EL (cell line): ENCODE results near the gene ENDOG.
"Not testable (repeated sequence)": the region's sequence is repeated elsewhere in the genome, so short reads cannot be mapped to it uniquely, and the experiment has no call there.

ENCODE experiments used
- DNase-seq: peaks from one replicate; pipeline ENCODE4 v3.0.0-alpha.2; 2016

The ENDOG gene

DNA sequence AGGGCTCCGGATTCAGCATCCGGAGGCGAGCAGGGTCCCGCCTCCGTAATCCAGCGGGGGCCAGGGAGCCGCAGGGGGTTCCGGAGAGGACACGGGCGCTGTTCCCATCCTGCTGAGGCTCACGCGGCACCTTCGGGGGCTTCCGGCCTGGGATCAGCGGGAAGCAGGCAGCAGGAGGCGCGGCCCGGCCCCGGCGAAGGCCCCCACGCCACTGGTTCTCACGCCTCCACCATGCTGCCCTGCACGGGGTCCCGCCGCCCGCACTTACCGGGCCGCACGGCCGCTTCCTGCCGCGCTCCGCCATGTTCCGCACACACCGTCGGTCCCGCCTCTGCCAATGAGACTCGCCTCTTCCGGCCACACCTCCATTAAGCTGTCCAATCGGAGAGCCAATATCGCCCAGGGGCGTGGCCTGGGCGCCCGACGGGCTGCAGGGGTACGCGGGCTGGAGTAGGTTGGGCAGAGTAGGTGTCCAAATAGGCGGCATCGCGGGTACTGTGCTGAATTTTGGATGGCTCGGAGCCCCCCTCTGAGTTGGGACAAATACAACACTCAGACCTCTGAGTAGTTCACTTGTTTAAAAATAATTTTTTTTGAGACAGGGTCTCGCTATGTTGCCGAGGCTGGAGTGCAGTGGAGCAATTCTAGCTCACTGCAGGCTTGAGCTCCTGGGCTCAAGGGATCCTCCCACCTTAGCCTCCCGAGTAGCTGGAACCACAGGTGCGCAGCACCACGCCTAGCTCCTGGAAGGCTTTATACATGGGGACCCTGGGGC is 11.4 kb downstream of the ENDOG start, which contains the start of gene SPOUT1:
Gene SPOUT1 (minus strand): TSS at position 318 of the 775 bp plus-strand sequence. CDS start 14 bp downstream, at position 304.
- DNase-seq, result peak; percentile 92

DNA sequence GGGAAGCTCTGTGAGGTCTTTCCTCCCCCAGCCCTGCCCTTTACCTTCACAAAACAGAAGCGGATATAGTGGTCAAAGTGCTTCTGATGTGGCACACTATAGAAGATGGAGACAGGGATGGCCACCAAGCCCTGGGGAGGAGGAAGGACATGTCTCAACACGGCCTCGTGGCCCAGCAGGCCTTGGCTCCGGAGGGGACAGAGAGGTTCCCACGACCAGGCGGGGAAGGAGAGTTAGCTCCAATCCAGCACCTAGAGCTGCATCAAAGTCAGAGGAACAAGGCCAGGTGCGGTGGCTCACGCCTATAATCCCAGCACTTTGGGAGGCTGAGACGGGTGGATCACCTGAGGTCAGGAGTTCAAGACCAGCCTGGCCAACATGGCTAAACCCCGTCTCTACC is 15.4 kb downstream of the ENDOG start:
- no peak for DNase-seq

DNA sequence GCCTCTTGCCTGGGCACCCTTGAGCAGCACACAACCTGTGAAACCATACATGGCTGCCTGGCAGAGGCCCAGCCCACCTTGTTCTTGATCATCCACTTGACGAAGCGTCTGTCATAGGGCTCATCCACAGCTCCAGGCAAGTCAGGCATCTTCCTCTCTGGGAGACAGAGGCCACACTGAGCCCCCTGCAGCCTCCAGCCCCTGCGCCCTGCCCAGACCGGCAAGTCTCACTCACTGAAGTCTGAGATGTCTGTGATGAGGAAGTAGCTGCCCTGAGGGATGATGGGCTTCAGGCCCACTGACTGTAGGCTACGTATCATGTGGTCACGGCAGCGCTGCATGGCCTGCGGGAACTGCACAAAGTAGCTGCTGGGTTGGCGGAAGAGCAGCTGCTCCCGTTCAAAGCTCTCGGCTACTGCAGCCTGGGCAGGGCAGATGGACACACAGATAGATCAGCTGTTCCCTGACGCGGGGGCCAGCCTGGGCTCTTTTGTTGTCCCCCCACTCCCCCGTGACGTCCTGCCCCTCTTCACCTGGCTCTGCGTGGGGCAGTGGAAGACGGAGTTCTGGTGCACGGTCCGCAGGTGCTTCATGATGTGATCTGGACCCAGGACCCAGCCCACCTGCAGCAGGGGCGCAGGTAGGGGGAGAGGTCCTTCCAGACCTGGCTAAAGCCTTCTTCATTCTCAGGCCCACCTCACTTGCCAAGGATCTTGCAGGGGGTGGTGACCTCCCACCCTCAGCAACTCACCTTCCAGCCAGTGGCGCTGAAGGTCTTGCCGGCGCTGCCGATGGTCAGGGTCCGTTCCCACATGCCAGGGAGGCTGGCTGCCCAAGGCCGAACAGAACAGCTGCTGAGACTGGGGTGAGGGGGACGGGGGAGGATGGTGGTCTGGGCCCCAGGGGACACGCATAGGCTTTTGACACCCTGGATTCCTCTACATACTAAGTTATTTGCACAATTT is 17.2 kb downstream of the ENDOG start:
- DNase-seq, result no peak

DNA sequence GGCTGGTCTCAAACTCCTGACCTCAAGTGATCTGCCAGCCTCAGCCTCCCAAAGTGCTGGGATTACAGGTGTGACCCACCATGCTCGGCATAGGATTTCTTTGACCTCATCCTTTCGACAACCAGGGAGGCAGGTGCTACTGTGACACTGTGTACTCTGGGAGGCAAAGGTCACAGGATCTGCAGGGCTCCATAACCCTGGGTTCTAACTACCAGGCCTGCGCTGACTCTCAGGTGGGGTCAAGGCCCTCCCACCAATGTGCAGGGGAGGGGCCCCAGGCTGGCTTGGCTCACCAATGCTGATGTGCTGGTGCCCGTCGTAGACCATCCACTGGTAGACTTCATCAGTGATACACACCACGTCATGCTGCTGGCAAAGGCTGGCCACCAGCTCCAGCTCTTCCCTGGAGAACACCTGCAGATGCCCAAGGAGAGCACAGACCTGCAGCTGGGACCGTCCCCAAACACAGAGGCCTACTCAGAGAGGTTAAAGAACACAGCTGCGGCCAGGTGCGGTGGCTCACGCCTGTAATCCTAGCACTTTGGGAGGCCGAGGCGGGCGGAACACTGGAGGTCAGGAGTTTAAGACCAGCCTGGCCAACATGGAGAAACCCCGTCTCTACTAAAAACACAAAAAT is 18.3 kb downstream of the ENDOG start:
- no peak for DNase-seq

DNA sequence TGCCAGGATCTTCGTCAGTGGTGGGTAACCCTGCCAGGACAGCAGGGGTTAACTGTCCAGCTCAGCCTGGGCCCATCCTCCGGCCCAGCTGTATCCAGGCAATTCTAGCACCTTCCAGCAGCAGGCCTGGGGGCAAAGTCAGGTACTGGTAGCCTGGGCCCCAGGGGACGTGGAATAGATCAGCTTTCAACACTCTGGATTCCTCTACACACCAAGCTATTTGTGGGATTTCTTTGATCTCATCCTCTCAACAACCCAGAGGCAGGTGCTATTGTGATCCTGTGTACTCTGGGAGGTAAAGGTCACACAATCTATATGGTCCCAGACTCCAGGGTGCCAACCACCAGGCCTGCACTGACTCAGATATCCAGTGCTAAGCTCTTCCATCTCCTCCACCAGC is 20.0 kb downstream of the ENDOG start:
- no peak for DNase-seq

DNA sequence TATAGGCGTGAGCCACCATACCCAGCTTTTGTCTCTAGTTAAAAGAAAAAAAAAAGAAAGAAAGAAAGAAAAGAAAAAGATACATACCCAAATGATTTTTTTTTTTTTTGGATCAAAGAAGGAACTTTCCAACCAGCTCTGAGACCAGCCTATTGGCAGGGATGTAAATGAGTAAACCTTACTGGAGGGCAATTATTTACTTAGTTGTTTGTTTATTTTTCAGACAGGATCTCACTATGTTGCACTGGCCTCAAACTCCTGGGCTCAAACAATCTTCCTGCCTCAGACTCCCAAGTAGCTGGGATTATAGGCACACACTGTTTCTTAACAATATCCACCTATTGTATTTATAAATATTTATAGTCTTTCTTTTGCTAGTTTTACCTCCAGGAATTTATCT is 22.2 kb downstream of the ENDOG start:
- DNase-seq, result no peak

DNA sequence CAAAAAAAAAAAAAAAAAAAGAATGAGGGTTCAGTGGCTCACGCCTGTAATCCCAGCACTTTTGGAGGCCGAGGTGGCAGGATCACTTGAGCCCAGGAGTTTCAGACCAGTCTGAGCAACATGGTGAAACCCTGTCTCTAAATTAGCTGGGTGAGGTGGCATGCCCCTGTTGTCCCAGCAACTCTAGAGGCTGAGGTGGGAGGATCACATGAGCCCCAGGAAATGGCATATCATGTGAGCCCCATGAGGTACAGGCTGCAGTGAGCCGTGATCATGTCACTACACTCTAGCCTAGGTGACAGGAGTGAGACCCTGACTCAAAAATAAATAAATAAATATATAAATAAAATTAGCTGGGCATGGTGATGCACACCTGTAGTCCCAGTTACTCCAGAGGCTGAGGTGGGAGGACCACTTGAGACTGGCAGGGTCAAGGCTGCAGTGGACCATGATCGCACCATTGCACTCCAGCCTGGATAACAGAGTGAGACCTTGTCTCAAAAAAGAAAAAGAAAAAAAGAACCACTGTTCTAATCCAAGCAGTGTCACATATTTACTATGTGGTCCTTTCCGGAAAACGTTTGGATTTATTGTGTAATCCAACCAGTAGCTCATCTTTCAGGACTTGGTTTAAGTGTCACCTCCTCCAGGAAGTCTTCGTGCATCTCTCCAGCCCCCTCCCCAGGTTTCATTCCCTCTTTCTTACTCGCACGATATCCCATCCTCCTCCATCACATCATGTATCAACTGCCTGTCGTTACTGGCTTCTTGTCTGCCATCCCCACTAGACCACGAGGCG is 23.6 kb downstream of the ENDOG start:
- DNase-seq, result no peak

DNA sequence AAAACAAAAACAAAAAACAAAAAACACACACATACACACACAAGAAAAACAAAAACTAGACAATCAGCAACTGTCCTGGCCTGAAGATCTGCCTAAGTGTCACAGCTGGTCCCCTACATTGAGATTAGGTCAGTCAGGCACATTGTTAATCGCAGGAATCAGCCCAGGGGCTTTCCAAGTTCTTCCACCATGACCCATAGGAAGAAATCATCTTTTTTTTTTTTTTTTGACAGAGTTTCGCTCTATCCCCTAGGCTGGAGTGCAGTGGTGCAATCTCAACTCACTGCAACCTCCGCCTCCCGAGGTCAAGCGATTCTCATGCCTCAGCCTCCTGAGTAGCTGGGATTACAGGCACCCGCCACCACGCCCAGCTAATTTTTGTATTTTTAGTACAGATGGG is 24.9 kb downstream of the ENDOG start:
- DNase-seq, result not testable (repeated sequence)

DNA sequence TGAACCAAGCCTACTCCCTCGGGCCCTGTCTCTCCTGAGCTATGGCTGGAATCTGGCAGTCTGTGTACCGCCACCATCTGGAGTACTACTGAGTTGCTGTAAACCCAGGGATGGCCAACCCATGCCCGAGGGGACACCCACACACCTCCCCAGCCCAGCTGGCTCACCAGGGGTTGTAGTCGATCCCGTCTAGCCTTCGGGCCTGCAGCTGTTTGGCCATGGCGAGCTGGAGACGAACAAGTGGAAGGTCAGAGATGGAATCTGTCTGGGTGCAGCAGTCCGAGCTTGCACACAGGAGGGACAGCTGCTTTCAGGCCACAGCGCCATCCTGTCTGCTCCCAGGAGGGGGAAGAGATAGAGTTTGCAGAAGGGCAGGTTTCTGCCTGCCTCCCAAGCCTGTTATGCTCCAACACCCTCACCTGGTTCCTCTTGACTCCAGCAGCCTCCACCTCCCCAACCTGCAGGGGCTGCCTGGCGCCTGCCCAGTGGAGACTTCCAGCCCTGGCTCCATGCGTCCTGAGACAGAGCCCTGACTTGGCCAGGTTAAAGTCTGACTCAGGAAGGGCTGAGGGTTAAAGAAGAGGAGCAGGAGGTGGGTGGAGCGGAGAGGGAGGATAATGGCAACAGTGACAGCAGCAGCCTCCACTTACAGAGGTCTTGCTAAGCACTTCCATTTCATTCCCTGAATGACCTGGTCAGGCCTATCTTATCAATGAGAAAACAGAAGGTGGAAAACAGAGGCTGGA is 27.1 kb downstream of the ENDOG start:
- no peak for DNase-seq

DNA sequence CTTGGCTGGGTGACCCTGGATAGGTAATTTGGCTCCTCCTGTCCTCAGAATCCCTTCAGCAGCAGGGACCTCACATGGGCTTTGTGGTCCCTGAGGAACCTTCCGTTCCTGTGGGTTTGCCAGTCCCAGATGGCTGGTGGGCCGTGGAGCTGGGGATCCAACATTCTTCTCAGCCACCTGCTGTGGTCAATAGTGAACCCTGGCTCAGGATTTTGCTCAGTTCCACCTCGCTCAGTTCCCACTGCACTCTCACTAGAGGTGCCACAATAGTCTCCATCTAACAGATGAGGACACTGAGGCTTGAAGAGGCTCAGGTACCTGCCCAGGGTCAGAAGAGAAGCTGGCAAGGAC is 28.4 kb downstream of the ENDOG start:
- DNase-seq, result no peak

DNA sequence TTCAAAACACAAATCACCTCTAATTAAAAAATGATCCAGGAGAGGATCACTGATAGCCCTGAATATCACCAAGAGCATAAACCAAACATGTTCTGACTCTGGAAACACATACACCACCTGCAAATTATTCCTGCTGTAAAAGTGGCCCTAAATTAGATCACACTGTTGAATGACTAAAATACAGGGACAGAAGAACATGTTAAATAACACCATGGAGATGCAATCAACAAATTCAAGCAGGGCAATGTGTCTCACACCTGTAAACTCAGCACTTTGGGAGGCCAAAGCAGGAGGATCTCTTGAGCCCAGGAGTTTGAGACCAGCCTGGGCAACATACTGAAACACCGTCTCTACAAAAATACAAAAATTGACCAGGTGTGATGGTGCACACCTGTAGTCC is 29.5 kb downstream of the ENDOG start:
- no peak for DNase-seq

DNA sequence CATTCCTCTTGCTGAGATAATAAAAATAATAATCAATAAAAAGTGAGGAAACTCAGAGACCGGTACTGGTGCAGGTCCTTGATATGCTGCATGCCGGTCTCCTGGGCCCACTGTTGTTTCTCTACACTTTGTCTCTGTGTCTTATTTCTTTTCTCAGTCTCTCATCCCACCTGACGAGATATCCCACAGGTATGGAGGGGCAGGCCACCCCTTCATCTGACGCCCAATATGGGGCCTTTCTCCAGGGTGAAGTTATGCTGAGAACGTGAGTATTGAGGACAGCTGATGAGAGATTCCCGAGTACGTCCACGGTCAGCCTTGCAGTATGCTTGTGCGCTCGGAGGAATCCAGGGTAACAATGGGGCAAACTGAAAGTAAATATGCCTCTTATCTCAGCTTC is 32.7 kb downstream of the ENDOG start:
- not testable (repeated sequence) for DNase-seq

DNA sequence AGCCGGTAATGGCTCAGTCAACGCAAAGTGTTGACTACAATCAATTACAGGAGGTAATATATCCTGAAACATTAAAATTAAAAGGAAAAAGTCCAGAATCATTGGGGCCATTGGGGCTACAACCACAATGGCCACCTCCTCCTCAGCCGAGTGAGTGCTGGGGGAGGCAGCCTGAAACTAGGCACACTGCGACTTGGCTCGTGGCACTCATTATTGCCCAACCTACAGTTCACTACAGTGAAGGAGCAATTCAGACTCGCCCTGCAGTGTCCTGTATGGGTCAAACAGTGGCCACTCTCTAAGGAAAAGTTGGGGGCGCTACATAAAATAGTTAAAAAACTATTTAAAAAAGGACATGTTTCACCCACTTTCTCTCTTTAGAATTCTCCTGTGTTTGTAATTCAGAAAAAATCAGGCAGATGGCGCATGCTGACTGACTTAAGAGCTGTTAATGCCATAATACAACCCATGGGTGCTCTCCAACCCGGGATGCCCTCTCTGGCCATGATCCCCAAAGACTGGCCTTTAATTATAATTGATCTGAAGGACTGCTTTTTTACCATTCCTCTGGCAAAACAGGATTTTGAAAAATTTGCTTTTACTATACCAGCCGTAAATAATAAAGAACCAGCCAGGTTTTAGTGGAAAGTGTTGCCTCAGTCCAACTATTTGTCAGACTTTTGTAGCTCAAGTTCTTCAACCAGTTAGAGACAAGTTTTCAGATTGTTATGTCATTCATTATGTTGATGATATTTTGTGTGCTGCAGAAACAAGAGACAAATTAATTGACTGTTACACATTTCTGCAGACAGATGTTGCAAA is 33.7 kb downstream of the ENDOG start:
- DNase-seq, result peak; percentile 56

DNA sequence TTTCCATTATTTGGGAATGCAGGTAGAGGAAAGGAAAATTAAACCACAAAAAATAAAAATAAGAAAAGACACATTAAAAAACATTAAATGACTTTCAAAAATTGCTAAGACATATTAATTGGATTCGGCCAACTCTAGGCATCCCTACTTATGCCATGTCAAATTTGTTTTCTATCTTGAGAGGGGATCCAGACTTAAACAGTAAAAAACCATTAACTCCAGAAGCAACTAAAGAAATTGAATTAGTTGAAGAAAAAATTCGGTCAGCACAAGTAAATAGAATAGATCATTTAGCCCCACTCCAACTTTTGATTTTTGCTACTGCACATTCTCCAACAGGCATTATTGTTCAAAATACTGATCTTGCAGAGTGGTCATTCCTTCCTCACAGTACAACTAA is 34.3 kb downstream of the ENDOG start:
- not testable (repeated sequence) for DNase-seq

DNA sequence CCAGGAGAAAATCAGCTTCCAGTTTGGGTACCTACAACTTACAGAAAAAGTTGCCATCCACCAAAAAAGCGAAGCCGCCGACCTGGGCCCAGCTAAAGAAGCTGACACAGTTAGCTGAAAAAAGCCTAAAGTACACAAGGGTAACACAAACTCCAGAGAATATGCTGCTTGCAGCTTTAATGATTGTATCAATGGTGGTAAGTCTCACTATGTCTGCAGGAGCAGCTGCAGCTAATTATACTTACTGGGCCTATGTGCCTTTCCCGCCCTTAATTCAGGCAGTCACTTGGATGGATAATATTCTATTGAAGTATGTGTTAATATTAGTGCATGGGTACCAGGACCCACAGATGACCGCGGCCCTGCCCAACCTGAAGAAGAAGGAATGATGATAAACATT is 36.2 kb downstream of the ENDOG start:
- not testable (repeated sequence) for DNase-seq

DNA sequence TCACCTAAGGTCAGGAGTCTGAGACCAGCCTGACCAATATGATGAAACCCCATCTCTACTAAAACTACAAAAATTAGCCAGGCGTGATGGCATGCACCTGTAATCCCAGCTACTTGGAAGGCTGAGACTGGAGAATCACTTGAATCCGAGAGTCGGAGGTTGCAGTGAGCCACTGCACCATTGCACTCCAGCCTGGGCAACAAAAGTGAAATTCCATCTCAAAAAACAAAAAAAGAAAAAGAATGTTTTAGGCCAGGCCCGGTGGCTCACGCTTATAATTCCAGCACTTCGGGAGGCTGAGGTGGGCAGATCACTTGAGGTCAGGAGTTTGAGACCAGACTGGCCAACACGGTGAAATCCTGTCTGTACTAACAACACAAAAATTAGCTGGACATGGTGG is 40.2 kb downstream of the ENDOG start:
- not testable (repeated sequence) for DNase-seq

DNA sequence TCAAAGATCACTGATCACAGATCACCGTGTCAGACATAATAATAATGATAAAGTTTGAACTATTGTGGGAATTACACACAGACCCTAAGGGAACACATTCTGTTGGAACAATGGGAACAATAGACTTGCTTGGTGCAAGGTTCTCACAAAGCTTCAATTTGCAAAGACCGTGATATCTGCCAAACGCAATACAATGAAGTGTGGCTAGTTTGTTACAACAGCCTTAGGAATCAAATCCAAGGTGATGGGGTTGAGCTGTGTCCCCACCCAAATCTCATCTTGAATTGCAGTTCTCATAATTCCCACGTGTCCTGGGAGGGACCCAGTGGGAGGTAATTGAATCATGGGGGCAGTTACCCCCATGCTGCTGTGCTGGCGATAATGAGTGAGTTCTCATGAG is 42.6 kb downstream of the ENDOG start:
- DNase-seq, result no peak

DNA sequence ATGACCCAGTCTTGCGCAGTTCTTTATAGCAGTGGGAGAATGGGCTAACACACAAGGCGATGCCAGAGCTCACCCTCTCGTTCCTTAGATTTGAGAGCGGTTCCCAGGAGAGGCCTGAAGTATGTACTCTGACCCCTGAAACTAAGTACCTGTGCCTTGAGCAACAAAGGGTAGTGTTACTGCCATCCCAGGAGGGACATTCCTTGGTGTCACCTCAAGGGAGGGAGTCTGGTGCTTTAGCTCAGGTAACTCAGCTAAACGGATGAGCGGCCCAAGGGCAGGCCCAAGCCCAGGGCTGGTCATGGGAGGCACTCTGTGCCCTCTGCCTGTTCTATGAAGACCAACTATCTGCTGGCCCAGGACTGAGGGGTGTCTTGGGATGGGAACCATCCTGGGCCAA is 43.2 kb downstream of the ENDOG start:
- no peak for DNase-seq

DNA sequence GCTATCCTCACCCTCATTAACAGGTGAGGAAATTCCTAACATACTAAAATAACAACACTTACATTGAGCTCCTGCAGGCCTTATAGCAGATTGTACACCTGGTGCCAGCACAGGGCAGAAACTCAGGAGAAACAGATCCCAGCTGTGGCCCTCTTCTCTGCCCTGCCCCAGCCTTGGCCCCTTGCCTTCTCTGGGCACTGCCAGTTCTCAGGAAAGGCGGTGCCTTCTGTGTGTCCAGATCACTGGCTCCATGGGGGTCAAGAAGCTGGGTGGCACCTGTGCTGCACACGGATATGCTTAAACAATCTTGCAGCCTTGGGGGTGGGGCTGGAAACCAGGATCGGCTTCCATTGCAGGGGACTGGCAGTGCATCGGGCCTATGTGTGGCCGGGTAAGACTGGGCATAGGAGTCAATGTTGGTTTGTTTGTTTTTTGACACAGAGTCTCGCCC is 44.1 kb downstream of the ENDOG start:
- no peak for DNase-seq

DNA sequence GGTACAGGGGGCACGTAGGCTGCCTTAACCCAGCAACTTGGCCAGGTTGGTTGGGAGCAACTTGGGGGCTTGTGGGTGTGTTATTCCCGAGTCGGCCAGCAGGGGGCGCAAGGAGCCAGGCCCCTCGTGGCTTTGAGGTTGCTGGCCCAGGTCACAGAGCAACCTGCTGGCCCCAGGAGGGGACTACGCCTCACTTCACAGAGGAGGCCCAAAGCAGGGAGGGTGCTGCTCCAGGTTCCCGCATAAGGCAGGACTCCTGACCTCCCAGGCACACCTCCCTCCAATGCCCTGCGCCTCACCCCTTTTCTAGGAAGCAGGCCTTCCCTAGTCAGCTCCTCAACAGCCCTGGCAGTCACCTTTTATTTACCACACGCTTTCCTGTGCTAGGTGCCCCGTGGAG is 45.3 kb downstream of the ENDOG start:
- DNase-seq, result peak; percentile 63
